ENCODE data around the gene RTTN.

RTTN gene

GRCh38 chr18:70059684-70060083 is 145.8 kb downstream of the RTTN start:
- no peaks in the 10 kb centered on the region for H3K9me2 ChIP-seq (replicated peaks; ENCODE audit: insufficient read depth, low read length)
- H3K4me1 ChIP-seq (ENCODE audit: low read length) = no peaks in the 10 kb centered on the region
- H3K9ac ChIP-seq (ENCODE audit: low read length) = no peak overlapping the region
- no peak overlapping the region for H3K4me3 ChIP-seq (ENCODE audit: low read length)
- H4K20me1 ChIP-seq (ENCODE audit: insufficient read depth, low read length) = no peaks in the 10 kb centered on the region
- TF ChIP-seq CTCF (IDR thresholded peaks at IDR 0.05; ENCODE audit: low read length) (no peak), EZH2 (optimal IDR thresholded peaks at IDR 0.05; ENCODE audit: low read depth, low read length) (no peak), EZH2phosphoT487 (IDR thresholded peaks at IDR 0.05; ENCODE audit: low read length) (no peak)
- no peaks in the 10 kb centered on the region for H3K9me3 ChIP-seq (replicated peaks; ENCODE audit: insufficient read depth, low read length)
- H3K4me2 ChIP-seq (ENCODE audit: low read depth, low read length) = no peak overlapping the region
- no peaks in the 10 kb centered on the region for H3K27me3 ChIP-seq (replicated peaks; ENCODE audit: insufficient read depth, low read length)
- no peaks in the 10 kb centered on the region for H3K79me2 ChIP-seq (ENCODE audit: low read length)
- H2AFZ ChIP-seq (ENCODE audit: low read length) = no peak overlapping the region
- no peak overlapping the region for H3K27ac ChIP-seq (ENCODE audit: low read length)
- DNase-seq = no peak
- H3K36me3 ChIP-seq (replicated peaks; ENCODE audit: insufficient read depth, low read length) = no peaks in the 10 kb centered on the region; the same call in 1 of the 2 replicates
- no peaks in the 10 kb centered on the region for H3F3A ChIP-seq (ENCODE audit: insufficient read depth, low read length)

- no peaks in the 10 kb centered on the region for H3F3A ChIP-seq (ENCODE audit: insufficient read depth, low read length)
- no peaks in the 10 kb centered on the region for H3K27me3 ChIP-seq (replicated peaks; ENCODE audit: insufficient read depth, low read length)
- H3K79me2 ChIP-seq (ENCODE audit: low read length) = no peaks in the 10 kb centered on the region
- H3K4me1 ChIP-seq (ENCODE audit: low read length) = no peaks in the 10 kb centered on the region
- no peaks in the 10 kb centered on the region for H3K9me2 ChIP-seq (replicated peaks; ENCODE audit: insufficient read depth, low read length)
- H3K9ac ChIP-seq (ENCODE audit: low read length) = no peak overlapping the region
- TF ChIP-seq CTCF (IDR thresholded peaks at IDR 0.05; ENCODE audit: low read length) (no peak), EZH2phosphoT487 (IDR thresholded peaks at IDR 0.05; ENCODE audit: low read length) (no peak), EZH2 (optimal IDR thresholded peaks at IDR 0.05; ENCODE audit: low read depth, low read length) (no peak)
- no peaks in the 10 kb centered on the region; the same call in 1 of the 2 replicates for H3K36me3 ChIP-seq (replicated peaks; ENCODE audit: insufficient read depth, low read length)
- no peak overlapping the region for H3K4me3 ChIP-seq (ENCODE audit: low read length)
- no peaks in the 10 kb centered on the region for H3K9me3 ChIP-seq (replicated peaks; ENCODE audit: insufficient read depth, low read length)
- H2AFZ ChIP-seq (ENCODE audit: low read length) = no peak overlapping the region
- no peaks in the 10 kb centered on the region for H4K20me1 ChIP-seq (ENCODE audit: insufficient read depth, low read length)
- H3K27ac ChIP-seq (ENCODE audit: low read length) = no peak overlapping the region
- H3K4me2 ChIP-seq (ENCODE audit: low read depth, low read length) = no peak overlapping the region
- peak; percentile 11 for DNase-seq
Observed at GRCh38 chr18:70058916-70059315, 146.6 kb downstream of the RTTN start.

- Histone ChIP-seq H3K9ac (ENCODE audit: low read length) (no peak overlapping the region), H3K79me2 (ENCODE audit: low read length) (no peaks in the 10 kb centered on the region), H3K4me3 (ENCODE audit: low read length) (no peak overlapping the region), H3K27ac (ENCODE audit: low read length) (no peak overlapping the region), H3K4me2 (ENCODE audit: low read depth, low read length) (no peak overlapping the region), H3K27me3 (replicated peaks; ENCODE audit: insufficient read depth, low read length) (no peaks in the 10 kb centered on the region), H3K9me2 (replicated peaks; ENCODE audit: insufficient read depth, low read length) (no peaks in the 10 kb centered on the region), H2AFZ (ENCODE audit: low read length) (no peak overlapping the region), H4K20me1 (ENCODE audit: insufficient read depth, low read length) (no peaks in the 10 kb centered on the region), H3F3A (ENCODE audit: insufficient read depth, low read length) (no peaks in the 10 kb centered on the region), H3K9me3 (replicated peaks; ENCODE audit: insufficient read depth, low read length) (no peaks in the 10 kb centered on the region), H3K36me3 (replicated peaks; ENCODE audit: insufficient read depth, low read length) (0 out of 2 replicates have a peak, but pooled peaks cover 3% of the 10 kb centered on the region), H3K4me1 (ENCODE audit: low read length) (no peaks in the 10 kb centered on the region)
- TF ChIP-seq EZH2 (optimal IDR thresholded peaks at IDR 0.05; ENCODE audit: low read depth, low read length) (no peak), EZH2phosphoT487 (IDR thresholded peaks at IDR 0.05; ENCODE audit: low read length) (no peak), CTCF (IDR thresholded peaks at IDR 0.05; ENCODE audit: low read length) (no peak)
- no peak for DNase-seq
Observed at GRCh38 chr18:70047931-70048603, 157.4 kb downstream of the RTTN start.
